Astrocyte of the cerebellum (primary cell): ENCODE data around the gene LCK.

Experiments
- DNase-seq: peaks from one replicate; pipeline ENCODE4 v3.0.0-alpha.2; 2011; ENCODE audit warnings: low read depth
- H3K4me3 ChIP-seq: 2 replicates; pipeline ENCODE4 v1.5.1; 2011; ENCODE audit warnings: mild to moderate bottlenecking, low read depth, low read length, moderate library complexity
- in situ Hi-C: cut with HindIII; loops from 2 replicates; pipeline ENCODE4 v1.10.0; 2017; ENCODE audit warnings: low sequenced_read_pairs
- TF ChIP-seq, protein P1 (sequence below): IDR thresholded peaks from 2 replicates; pipeline ENCODE4 v1.5.1; 2012; ENCODE audit warnings: low read length, low read depth, moderate library complexity, mild to moderate bottlenecking; ENCODE audit errors: missing control alignments

Gene LCK

DNA sequence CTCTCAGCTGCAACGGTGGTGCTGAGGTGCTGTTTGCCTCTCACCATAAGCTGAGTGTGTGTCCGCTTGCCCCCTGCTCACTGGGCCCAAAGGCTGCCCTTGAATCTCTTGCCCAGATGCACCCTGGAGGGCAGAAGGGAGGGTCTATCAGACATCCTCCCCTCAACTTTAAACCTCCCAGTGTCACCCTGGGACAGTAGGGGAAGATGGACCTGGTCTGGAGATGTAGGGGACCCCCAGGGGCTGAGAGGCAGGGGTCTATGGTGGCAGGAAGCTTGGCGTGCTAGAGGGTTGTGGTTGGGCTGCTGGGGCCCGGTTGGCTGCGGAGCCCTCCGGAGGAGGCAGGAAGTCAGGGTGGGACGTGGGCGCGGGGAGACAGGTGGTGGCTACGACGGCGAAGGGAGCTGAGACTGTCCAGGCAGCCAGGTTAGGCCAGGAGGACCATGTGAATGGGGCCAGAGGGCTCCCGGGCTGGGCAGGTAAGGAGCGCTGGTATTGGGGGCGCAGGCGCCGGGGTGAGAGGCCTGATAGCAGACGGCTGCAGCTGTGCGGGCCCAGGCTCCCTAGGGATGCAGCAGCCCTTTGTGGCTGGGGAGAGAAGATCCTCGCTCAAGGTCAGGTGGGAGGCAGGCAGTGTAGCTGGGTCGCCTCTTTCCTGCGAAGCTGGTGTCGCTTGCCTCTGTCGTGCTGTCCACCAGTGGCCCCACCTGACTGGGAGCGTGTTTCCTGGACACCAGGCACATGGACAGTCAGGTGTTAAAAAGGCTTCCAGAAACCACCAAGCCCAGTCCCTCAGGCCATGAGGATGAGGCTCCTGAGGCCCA, at the start of gene LCK:
Gene LCK, plus strand, starts transcription at position 373 of the 824 bp plus-strand sequence. CDS start 23,065 bp downstream, outside the sequence.
- H3K4me3 ChIP-seq, result no peak within 1 kb of the TSS
- TF ChIP-seq, protein P1, sequence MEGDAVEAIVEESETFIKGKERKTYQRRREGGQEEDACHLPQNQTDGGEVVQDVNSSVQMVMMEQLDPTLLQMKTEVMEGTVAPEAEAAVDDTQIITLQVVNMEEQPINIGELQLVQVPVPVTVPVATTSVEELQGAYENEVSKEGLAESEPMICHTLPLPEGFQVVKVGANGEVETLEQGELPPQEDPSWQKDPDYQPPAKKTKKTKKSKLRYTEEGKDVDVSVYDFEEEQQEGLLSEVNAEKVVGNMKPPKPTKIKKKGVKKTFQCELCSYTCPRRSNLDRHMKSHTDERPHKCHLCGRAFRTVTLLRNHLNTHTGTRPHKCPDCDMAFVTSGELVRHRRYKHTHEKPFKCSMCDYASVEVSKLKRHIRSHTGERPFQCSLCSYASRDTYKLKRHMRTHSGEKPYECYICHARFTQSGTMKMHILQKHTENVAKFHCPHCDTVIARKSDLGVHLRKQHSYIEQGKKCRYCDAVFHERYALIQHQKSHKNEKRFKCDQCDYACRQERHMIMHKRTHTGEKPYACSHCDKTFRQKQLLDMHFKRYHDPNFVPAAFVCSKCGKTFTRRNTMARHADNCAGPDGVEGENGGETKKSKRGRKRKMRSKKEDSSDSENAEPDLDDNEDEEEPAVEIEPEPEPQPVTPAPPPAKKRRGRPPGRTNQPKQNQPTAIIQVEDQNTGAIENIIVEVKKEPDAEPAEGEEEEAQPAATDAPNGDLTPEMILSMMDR, result no peak
- no peak for DNase-seq
- in situ Hi-C loops, result no loop called here

DNA sequence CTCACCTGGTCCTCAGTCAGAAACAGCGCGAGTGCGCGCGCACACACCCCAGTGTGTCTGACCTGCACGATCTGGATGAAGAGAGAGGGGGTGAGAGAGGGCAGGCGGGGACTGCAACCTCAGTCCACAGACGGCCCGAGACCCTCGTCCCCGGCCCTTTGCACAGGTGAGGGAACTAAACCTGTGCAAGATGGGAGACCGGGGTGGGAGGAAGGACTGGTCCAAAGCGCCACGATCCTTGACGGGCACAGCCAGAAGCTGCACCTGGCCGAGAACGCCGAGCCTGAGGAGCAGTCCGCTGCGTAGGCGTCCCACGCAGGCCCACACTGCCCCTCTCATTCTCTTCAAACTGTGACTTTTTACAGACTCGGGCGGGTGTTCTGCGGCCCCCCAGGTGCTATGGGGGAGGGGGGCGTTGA, 46.1 kb upstream of the LCK start:
- TF ChIP-seq, protein P1, result no peak
- H3K4me3 ChIP-seq, result peak overlapping the region; percentile 77
- no peak for DNase-seq
- in situ Hi-C loops, result loop anchor here (10.0 kb wide), 1 partner anchor 170 kb away; no protein-coding TSS in a partner anchor

DNA sequence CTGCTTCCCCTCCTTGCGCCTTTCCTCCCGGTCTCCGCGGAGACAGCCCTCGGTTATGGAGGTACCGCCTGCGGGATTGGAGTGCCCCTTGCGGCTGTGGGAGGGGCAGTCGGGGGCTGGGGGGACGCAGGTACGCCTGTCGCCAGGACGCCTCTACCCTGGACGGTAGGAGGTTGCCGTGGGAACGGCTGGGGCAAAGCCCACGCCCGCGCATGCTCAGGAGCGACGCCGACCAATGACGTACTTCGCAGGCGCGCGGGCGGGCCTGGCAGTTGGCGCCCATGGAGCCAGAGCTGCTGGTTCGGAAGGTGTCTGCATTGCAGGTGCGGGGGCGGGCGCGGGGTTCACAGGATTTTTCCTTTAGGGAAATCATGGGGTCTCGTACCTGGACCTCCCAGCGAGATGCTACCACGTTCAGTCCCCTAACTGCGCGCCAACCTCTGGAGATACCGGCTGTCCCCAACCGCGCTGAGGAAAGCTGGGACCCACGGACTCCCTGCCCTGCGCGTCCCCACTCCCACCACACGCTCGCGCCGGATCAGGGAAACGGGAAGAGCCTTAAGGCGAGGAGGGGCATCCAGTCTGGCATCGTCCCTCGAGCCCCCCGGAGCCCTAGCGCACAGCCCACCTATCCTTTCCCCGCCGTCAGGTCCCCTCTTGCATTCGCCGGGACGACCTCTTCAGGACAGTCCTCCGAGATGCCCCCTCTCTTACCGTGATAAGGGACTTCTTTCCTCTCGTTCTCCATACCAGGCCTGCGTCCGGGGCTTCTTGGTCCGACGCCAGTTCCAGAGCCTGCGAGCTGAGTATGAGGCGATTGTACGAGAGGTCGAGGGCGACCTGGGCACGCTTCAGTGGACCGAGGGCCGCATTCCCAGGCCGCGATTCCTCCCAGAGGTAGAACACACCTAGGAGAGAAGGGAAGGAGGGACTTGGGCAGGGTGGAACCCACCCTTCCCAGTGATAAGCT, 45.4 kb upstream of the LCK start, which contains the start of gene IQCC:
Gene IQCC, plus strand, starts transcription at position 271 of the 970 bp plus-strand sequence. Its CDS starts 11 bp downstream, at position 282.
- DNase-seq, result no peak
- H3K4me3 ChIP-seq, result peak within 1 kb of the TSS; percentile 77
- TF ChIP-seq, protein P1, result no peak
- in situ Hi-C loops, result loop anchor here (10.0 kb wide), 1 partner anchor 169 kb away; no protein-coding TSS in a partner anchor

DNA sequence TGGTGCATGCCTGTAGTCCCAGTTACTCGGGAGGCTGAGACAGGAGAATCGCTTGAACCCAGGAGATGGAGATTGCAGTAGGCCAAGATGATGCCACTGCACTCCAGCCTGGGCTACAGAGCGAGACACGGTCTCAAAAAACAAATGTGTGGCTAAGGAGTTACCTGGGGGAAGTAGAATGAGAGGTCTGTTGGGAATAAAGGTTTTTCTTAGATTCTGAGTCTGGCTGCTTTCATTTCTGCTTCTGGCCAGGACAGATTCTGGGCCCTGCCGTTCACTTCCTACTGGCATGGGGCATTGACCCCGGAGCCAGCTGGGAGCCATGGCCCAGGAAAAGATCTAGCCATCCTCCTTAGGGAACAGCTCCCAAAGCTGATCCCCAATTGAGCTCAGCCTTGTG, 42.6 kb upstream of the LCK start:
- no peak for DNase-seq
- TF ChIP-seq, protein P1, result no peak
- H3K4me3 ChIP-seq, result no peak overlapping the region
- in situ Hi-C loops, result loop anchor here (10.0 kb wide), 1 partner anchor 166 kb away; no protein-coding TSS in a partner anchor

DNA sequence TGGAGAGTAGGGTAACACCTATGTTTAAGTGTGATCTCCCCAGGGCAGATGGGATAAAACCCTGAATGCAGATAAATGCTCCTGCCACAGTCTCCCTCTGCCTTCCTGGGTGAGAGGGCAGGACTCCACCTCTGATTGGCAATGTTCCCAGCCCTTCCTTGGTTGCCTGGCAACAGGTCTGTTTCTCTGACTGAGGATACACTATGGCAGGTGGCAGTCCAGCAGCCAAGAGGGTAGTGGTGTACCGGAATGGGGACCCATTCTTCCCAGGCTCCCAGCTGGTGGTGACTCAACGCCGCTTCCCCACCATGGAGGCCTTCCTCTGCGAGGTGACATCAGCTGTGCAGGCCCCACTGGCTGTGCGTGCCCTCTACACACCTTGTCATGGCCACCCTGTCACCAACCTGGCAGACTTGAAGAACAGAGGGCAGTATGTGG, 42.2 kb upstream of the LCK start, which contains the start of gene DCDC2B:
Gene DCDC2B, plus strand, starts transcription at position 199 of the 438 bp plus-strand sequence. Its CDS starts 5 bp downstream, at position 204.
- no peak within 1 kb of the TSS for H3K4me3 ChIP-seq
- no peak for DNase-seq

More for the DNA sequence above, 42.2 kb upstream of the LCK start, which contains the start of gene DCDC2B:
- TF ChIP-seq, protein P1, result no peak
- in situ Hi-C loops, result loop anchor here (10.0 kb wide), 1 partner anchor 166 kb away; no protein-coding TSS in a partner anchor
